CD4-positive, alpha-beta memory T cell (primary cell): ENCODE results near the gene CBFB. TPM values are rescaled to one million over a fixed set of nuclear protein-coding genes. Genes with fewer than 3 reads are reported as not detected.

Experiments
- CTCF ChIA-PET: fragments of 350-600 bp; sonication (Branson Sonifier 250); formaldehyde crosslinking; loops from one replicate; lab custom pipeline; 2021; ENCODE audit warnings: inconsistent platforms; ENCODE audit not compliant: partially characterized antibody; lab: Charles Lee
- POLR2A ChIA-PET: fragments of 350-600 bp; sonication (Branson Sonifier 250); formaldehyde crosslinking; loops from one replicate; lab custom pipeline; 2021; ENCODE audit not compliant: partially characterized antibody; lab: Charles Lee
- DNase-seq, 5 donors: peaks; one replicate each; pipeline versions ENCODE4 v3.0.0 to v3.0.0-alpha.2; 2020 to 2022; ENCODE audit warnings: mixed read lengths in 1 of 5
- H3K27ac ChIP-seq: one replicate; pipeline ENCODE4 v1.7.0; 2013; ENCODE audit warnings: low read depth, low read length
- H3K27me3 ChIP-seq: 2 replicates; pipeline ENCODE4 v1.7.0; 2013; ENCODE audit warnings: mild to moderate bottlenecking, low read length, moderate library complexity; ENCODE audit not compliant: insufficient read depth
- H3K36me3 ChIP-seq: 2 replicates; pipeline ENCODE4 v1.7.0; 2013; ENCODE audit warnings: mild to moderate bottlenecking, low read length, moderate library complexity; ENCODE audit not compliant: insufficient read depth
- H3K4me1 ChIP-seq: 2 replicates; pipeline ENCODE4 v1.7.0; 2013; ENCODE audit warnings: mild to moderate bottlenecking, low read length, moderate library complexity; ENCODE audit not compliant: insufficient read depth
- H3K4me3 ChIP-seq, 2 donors: one replicate each; pipeline ENCODE4 v1.7.0; 2013; ENCODE audit warnings: low read length in 2 of 2, mild to moderate bottlenecking in 1 of 2
- H3K9me3 ChIP-seq, 2 donors: one replicate each; pipeline ENCODE4 v1.7.0; 2013; ENCODE audit warnings: low read length in 2 of 2, control low read depth in 1 of 2; ENCODE audit not compliant: control insufficient read depth in 1 of 2
- H3K27ac Mint-ChIP-seq, 7 donors: one replicate each; pipeline ENCODE4 v1.8.0; 2020 to 2021; ENCODE audit warnings: mixed read lengths in 7 of 7, mild to moderate bottlenecking in 6 of 7, inconsistent platforms in 3 of 7, moderate library complexity in 3 of 7
- H3K27me3 Mint-ChIP-seq, 2 donors: one replicate each; pipeline ENCODE4 v1.8.0; 2020 to 2021; ENCODE audit warnings: mixed read lengths in 2 of 2
- H3K36me3 Mint-ChIP-seq, 2 donors: one replicate each; pipeline ENCODE4 v1.8.0; 2020 to 2021; ENCODE audit warnings: mixed read lengths in 2 of 2, inconsistent platforms in 1 of 2, mild to moderate bottlenecking in 1 of 2
- H3K4me1 Mint-ChIP-seq, 4 donors: one replicate each; pipeline ENCODE4 v1.8.0; 2020 to 2021; ENCODE audit warnings: mixed read lengths in 4 of 4, mild to moderate bottlenecking in 1 of 4
- H3K4me3 Mint-ChIP-seq, 8 donors: one replicate each; pipeline ENCODE4 v1.8.0; 2020 to 2021; ENCODE audit warnings: mixed read lengths in 8 of 8, mild to moderate bottlenecking in 7 of 8, moderate library complexity in 6 of 8, inconsistent platforms in 3 of 8
- H3K9me3 Mint-ChIP-seq, 8 donors: one replicate each; pipeline ENCODE4 v1.8.0; 2020 to 2021; ENCODE audit warnings: mixed read lengths in 8 of 8, mild to moderate bottlenecking in 5 of 8, inconsistent platforms in 3 of 8, moderate library complexity in 1 of 8
- intact Hi-C: fragments of 100-400 bp; cut with micrococcal nuclease; formaldehyde crosslinking; loops from one replicate; pipeline ENCODE4 v1.15.1; 2023
- polyA plus RNA-seq, 2 donors: library from polyadenylated mRNA; unstranded; fragments of 300-500 nt; fragmentation: Illumina TruSeq; gene quantifications; one replicate each; pipeline ENCODE4 v1.2.3, GENCODE V29; 2021
- total RNA-seq, 2 experiments: library from RNA; stranded (reverse); gene quantifications; one replicate each; pipeline ENCODE4 v1.2.3, GENCODE V29; 2021

The CBFB gene
- total and polyA plus RNA-seq, 4 experiments from 2014 or later = 102 to 112 (median 110) TPM

DNA sequence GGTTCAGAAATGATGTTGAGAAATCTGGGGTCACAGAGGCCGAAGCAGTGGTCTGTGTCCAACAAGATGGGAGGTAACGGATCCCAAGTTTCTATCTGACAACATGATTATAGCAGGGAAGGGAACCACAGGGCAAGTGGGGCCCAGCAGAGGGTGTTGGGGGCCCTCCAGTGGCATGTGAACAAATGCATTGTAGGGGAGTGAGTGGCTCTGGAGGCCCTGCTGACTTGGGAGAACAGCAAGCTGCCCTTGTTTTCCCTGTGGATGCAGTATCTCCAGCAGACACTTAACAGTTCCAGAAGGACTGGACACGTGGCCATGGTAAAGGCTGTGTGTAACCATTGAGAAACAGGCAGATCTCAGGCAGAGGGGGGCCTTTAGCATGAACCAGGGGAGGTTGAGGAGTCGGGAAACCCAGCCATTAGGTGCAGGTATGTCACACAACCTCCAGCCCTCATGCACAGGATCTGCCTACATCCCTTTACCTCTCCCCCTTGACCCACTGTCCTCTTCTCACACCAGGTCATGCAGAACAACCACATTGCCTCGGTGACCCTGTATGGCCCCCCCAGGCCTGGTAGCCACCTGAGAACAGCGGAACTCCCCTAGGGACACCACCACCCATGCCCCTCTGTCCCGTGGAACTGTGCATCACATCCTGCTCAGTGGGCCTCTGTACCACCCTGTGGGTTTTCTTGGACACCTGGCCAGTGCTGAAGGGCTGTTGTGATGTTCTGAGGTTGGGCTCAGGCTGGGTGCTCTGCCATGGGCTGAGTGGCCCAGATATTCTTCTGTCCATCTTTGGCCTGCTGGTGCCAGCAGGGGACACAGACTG is 117.8 kb downstream of the CBFB start:
- H3K36me3 Mint-ChIP-seq = peaks cover 29 to 37% of the 10 kb centered on the region in 2 donors
- no peaks in the 10 kb centered on the region for H3K27me3 Mint-ChIP-seq
- DNase-seq = no peak
- Histone ChIP-seq H3K4me1 (peaks cover 11% of the 10 kb centered on the region), H3K4me3 (no peak overlapping the region), H3K36me3 (peaks cover 13% of the 10 kb centered on the region), H3K9me3 (no peaks in the 10 kb centered on the region), H3K27me3 (no peaks in the 10 kb centered on the region), H3K27ac (no peak overlapping the region)
- intact Hi-C loops = no loop called here
- H3K27ac Mint-ChIP-seq = peak overlapping the region in 2 of 7 donors; percentile 12 to 63
- peaks cover 0 to 5% (median 0%) of the 10 kb centered on the region in 8 donors for H3K9me3 Mint-ChIP-seq
- no peak overlapping the region for H3K4me3 Mint-ChIP-seq
- POLR2A ChIA-PET = interaction anchor here (1.1 kb wide), 1 partner anchor 17 kb away, joined by 4 read pairs; no protein-coding TSS in a partner anchor
- H3K4me1 Mint-ChIP-seq = peaks cover 5 to 21% (median 11%) of the 10 kb centered on the region in 4 donors
- CTCF ChIA-PET = no interaction called here

DNA sequence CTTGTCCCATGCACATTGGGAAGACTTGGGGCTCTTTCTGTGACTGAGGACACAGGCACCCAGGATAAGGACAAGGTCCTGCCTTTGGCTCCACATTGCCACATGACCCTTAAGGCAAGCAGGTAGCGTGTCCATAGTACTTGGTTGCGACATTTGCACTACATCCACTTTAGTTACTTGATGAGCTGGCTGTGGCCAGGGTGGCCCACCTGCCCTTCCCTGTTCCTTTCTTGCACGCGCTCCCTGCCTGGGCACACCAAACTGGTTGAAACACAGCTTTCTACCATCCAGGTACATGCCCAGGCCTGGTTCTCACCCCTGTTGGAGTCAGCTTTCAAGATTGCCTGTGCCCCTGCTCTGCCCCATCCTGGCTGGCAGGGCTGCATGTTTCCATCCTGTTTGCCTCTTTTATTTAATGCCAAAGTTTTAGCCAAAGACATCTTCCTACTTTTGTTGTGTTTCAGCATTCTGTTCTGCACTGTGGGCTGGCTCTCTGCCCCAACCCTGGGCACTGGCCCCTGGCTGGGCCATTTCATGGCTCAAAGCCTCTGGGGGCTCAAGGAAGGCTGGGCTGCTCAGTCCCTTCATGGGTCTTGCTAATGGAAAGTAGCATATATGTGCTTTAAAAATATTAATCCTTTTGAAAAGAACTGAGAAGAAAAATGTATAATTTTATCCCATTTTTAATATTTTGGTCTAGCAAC is 118.6 kb downstream of the CBFB start:
- POLR2A ChIA-PET = interaction anchor here (1.1 kb wide), 1 partner anchor 16 kb away, joined by 4 read pairs; no protein-coding TSS in a partner anchor
- peaks cover 13% of the 10 kb centered on the region for H3K36me3 ChIP-seq
- Mint-ChIP-seq H3K4me1 (peaks cover 6 to 28% (median 14%) of the 10 kb centered on the region in 4 donors), H3K27me3 (no peaks in the 10 kb centered on the region), H3K4me3 (no peak overlapping the region), H3K36me3 (peaks cover 25 to 37% of the 10 kb centered on the region in 2 donors), H3K27ac (peak overlapping the region in 3 of 7 donors; percentile 50 to 85 (median 75)), H3K9me3 (peaks cover 0 to 5% (median 0%) of the 10 kb centered on the region in 8 donors)
- peaks cover 11% of the 10 kb centered on the region for H3K4me1 ChIP-seq
- no peaks in the 10 kb centered on the region for H3K27me3 ChIP-seq
- H3K4me3 ChIP-seq = no peak overlapping the region
- CTCF ChIA-PET = no interaction called here
- intact Hi-C loops = no loop called here
- no peaks in the 10 kb centered on the region for H3K9me3 ChIP-seq
- no peak for DNase-seq
- no peak overlapping the region for H3K27ac ChIP-seq

DNA sequence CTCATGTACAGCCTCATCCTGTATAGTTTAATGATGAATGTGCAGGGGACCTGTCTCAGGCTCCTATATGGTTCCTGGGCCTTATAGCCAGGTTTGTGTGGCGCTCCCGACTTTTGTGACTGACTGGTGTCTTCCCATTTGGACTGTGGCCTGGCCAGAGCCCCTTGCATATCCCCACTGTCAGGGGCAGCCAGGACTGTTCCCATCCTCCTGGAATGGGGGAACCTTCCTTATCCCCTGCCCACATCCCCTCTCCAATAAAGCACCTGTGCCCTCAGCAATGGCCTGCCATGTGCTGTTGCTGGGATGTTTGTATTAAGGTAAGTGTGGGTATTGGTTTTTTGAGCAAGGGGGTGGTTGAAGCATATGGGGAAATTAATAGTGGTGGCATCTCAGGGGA is 119.3 kb downstream of the CBFB start:
- Histone ChIP-seq H3K36me3 (peaks cover 13% of the 10 kb centered on the region), H3K9me3 (no peaks in the 10 kb centered on the region), H3K4me1 (peaks cover 16% of the 10 kb centered on the region), H3K27ac (no peak overlapping the region), H3K4me3 (no peak overlapping the region), H3K27me3 (no peaks in the 10 kb centered on the region)
- Mint-ChIP-seq H3K4me1 (peaks cover 12 to 34% (median 20%) of the 10 kb centered on the region in 4 donors), H3K36me3 (peaks cover 21 to 34% of the 10 kb centered on the region in 2 donors), H3K9me3 (peaks cover 0 to 5% (median 0%) of the 10 kb centered on the region in 8 donors), H3K4me3 (peak overlapping the region in 6 of 8 donors; percentile 12 to 62 (median 34)), H3K27ac (peak overlapping the region in 3 of 7 donors; percentile 41 to 50 (median 46)), H3K27me3 (no peaks in the 10 kb centered on the region)
- ChIA-PET CTCF (interaction anchor here (1.7 to 13.4 kb wide), 2 partner anchors 37 to 132 kb away, joined by 5 to 187 read pairs; no protein-coding TSS in a partner anchor), POLR2A (interaction anchor here (1.1 kb wide), 1 partner anchor 15 kb away, joined by 4 read pairs; no protein-coding TSS in a partner anchor)
- no peak for DNase-seq
- intact Hi-C loops = no loop called here

DNA sequence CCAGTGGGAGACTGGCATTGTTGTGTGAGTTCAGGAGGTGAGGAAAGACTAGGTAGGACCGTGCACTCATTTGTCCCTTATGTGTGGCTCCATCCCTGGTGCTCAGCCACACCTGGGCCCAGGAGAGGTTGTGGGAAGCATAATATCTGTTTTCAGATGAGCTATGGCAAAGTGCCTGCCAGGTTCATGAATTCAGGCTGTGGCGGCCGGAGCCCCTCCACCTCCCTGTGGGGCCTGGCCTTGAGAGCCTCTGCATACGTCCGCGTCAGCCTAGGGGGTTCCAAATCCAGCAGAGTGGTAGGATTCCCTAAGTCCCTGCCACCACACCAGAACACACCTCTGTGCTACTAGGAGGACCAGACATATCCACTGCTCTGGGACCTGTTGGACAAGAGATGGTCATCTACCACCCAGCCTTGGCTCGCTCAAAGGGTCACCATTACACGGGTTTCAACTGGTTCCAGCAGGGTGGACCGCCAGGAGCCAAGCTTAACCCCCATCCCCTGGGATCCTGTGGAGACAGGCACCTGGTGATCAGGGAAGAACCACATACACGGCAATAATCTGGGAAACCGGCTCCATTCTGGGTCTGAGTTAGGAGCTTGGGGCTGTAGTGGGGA is 119.8 kb downstream of the CBFB start:
- no peaks in the 10 kb centered on the region for H3K27me3 Mint-ChIP-seq
- no peak overlapping the region for H3K27ac ChIP-seq
- H3K4me3 ChIP-seq = no peak overlapping the region
- H3K27me3 ChIP-seq = no peaks in the 10 kb centered on the region
- ChIA-PET CTCF (interaction anchor here (0.9 to 13.4 kb wide), 3 partner anchors 36 to 133 kb away, joined by 3 to 187 read pairs (median 5); partner anchors contain the start of gene TMEM208), POLR2A (interaction anchor here (1.1 to 7.2 kb wide), 4 partner anchors 9 to 131 kb away, joined by 3 to 174 read pairs (median 6); partner anchors contain the start of genes FBXL8, HSF4, NOL3 and TRADD)
- H3K4me1 ChIP-seq = peaks cover 17% of the 10 kb centered on the region
- no peaks in the 10 kb centered on the region for H3K9me3 ChIP-seq
- H3K4me3 Mint-ChIP-seq = peak overlapping the region; percentile 12 to 63 (median 48)
- H3K36me3 ChIP-seq = peaks cover 13% of the 10 kb centered on the region
- H3K27ac Mint-ChIP-seq = peak overlapping the region in 3 of 7 donors; percentile 46 to 54 (median 48)
- peaks cover 21 to 30% of the 10 kb centered on the region in 2 donors for H3K36me3 Mint-ChIP-seq
- H3K4me1 Mint-ChIP-seq = peaks cover 15 to 39% (median 24%) of the 10 kb centered on the region in 4 donors
- DNase-seq = no peak
- H3K9me3 Mint-ChIP-seq = peaks cover 0 to 5% (median 0%) of the 10 kb centered on the region in 8 donors
- intact Hi-C loops = no loop called here

DNA sequence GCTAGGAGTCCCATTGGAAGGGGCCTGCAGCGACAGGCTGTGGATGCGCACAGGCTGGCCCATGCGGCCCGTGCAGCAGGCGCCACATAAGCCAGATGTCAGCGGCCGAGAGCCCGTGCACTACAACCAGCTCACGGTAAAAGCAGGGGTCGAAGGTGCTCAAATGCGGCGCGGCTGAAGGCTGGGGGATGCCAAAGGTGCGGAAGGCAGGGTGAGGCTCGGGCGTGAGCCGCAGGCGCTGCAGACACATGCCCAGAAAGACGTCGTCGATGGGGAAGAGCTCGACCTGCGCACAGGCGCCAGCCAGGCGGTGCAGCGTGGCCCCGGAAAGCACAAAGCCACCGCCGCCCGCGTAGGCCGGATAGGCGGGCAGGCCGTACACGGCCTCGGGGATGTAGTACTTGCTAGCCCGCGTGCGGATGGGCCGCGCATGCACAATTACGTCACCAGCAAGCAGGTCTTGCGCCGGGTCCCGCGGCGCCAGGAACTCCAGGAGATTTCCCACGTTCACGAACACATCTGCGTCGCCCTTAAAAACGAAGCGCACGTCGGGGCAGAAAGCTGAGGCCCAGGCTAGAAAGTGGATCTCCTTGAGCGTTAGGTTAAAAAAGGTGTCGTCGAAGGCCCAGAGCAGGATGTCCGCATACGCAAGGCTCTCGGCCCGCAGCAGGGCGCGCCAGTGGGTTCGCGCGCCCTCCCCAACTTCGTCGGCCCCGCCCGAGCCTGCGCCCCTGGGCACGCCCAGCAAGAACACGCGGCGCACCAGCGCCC is 120.5 kb downstream of the CBFB start:
- Histone ChIP-seq H3K27me3 (no peaks in the 10 kb centered on the region), H3K36me3 (peaks cover 7% of the 10 kb centered on the region), H3K9me3 (no peaks in the 10 kb centered on the region), H3K27ac (no peak overlapping the region), H3K4me1 (peaks cover 24% of the 10 kb centered on the region), H3K4me3 (no peak overlapping the region)
- H3K27ac Mint-ChIP-seq = peak overlapping the region in 2 of 7 donors; percentile 43 to 54
- ChIA-PET POLR2A (interaction anchor here (1.1 to 7.2 kb wide), 6 partner anchors 8 to 132 kb away, joined by 3 to 174 read pairs (median 6); partner anchors contain the start of genes CBFB, FBXL8, HSF4 and NOL3), CTCF (interaction anchor here (0.9 to 13.4 kb wide), 3 partner anchors 36 to 134 kb away, joined by 3 to 187 read pairs (median 5); partner anchors contain the start of gene TMEM208)
- no peaks in the 10 kb centered on the region for H3K27me3 Mint-ChIP-seq
- intact Hi-C loops = loop anchor here (1.0 to 2.0 kb wide), 2 partner anchors 10 to 41 kb away; partner anchors contain the start of genes FBXL8, PHAF1 and TRADD
- H3K4me3 Mint-ChIP-seq = peak overlapping the region in 7 of 8 donors; percentile 15 to 63 (median 51)
- peaks cover 20 to 45% (median 29%) of the 10 kb centered on the region in 4 donors for H3K4me1 Mint-ChIP-seq
- peaks cover 0 to 5% (median 0%) of the 10 kb centered on the region in 8 donors for H3K9me3 Mint-ChIP-seq
- peaks cover 16 to 25% of the 10 kb centered on the region in 2 donors for H3K36me3 Mint-ChIP-seq
- peak in 1 of 5 donors; percentile 35 for DNase-seq
